ENCODE measurements around the gene WNT10A.
A peak's percentile ranks its signal among the peaks of the same experiment; 100 is the strongest.

DNA sequence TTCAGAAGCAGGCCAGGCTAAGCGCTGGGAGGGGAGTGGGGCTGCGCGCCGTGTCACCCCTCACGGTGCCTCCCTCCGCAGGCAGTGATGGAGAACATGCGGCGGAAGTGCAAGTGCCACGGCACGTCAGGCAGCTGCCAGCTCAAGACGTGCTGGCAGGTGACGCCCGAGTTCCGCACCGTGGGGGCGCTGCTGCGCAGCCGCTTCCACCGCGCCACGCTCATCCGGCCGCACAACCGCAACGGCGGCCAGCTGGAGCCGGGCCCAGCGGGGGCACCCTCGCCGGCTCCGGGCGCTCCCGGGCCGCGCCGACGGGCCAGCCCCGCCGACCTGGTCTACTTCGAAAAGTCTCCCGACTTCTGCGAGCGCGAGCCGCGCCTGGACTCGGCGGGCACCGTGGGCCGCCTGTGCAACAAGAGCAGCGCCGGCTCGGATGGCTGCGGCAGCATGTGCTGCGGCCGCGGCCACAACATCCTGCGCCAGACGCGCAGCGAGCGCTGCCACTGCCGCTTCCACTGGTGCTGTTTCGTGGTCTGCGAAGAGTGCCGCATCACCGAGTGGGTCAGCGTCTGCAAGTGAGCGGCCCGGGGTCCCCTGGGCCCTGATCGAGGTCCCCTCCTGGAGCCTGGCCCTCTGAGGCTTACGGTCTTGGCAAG is 12.2 kb downstream of the WNT10A start:
- TF ChIP-seq POLR2A (IDR thresholded peaks at IDR 0.05) = no peak
- TF ChIP-seq, protein P1, sequence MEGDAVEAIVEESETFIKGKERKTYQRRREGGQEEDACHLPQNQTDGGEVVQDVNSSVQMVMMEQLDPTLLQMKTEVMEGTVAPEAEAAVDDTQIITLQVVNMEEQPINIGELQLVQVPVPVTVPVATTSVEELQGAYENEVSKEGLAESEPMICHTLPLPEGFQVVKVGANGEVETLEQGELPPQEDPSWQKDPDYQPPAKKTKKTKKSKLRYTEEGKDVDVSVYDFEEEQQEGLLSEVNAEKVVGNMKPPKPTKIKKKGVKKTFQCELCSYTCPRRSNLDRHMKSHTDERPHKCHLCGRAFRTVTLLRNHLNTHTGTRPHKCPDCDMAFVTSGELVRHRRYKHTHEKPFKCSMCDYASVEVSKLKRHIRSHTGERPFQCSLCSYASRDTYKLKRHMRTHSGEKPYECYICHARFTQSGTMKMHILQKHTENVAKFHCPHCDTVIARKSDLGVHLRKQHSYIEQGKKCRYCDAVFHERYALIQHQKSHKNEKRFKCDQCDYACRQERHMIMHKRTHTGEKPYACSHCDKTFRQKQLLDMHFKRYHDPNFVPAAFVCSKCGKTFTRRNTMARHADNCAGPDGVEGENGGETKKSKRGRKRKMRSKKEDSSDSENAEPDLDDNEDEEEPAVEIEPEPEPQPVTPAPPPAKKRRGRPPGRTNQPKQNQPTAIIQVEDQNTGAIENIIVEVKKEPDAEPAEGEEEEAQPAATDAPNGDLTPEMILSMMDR (IDR thresholded peaks at IDR 0.05) = peak in 1 of 4 experiments; percentile 11
